HK-2 (cell line): Measurements from ENCODE around the gene EVPLL.
"Not testable (repeated sequence)": the region's sequence is repeated elsewhere in the genome, so short reads cannot be mapped to it uniquely, and the experiment has no call there.

Experiments
- DNase-seq: peaks from one replicate; pipeline ENCODE4 v3.0.0-alpha.2; 2018; ENCODE audit not compliant: unreplicated experiment

Gene EVPLL

DNA sequence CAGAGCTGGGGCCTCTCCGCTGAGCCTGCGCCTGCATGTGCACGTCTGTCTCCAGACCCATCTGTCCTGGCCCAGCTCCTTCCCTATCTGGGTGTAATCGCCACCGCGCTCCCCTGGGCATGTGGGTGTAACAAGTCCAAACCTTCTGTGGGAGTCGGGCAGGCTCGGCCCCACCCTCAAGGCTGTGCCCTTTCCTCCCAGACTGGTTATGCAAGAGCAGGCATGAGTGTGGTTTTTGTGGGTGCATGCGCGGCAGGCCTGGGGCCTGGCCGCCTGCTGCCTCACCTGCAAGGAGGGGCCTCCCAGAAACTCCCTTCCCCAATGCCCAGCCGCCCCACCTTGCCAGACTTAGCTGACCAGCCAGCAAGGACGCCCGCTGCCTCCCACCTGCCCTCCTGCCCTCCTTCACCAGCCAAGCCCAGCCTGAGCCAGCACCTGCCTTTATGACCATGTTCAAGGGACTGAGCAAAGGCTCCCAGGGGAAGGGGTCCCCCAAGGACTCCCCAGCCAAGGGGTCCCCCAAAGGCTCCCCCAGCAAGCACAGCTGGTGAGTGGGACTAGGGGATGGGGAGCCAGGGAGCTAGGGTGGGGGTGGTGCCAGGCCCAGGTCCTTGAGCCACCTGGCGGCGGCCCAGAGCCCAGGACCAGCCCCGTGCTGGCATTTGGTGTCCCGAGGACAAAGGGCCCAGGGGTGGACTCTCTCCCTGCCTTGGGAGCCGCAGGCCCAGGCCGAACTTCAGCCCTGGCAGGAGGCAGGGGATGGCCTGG is at the start of gene EVPLL:
TSS of gene EVPLL (plus strand) at position 342 of the 768 bp plus-strand sequence. CDS start 3,160 bp downstream, outside the sequence.
- peak; percentile 54 for DNase-seq

DNA sequence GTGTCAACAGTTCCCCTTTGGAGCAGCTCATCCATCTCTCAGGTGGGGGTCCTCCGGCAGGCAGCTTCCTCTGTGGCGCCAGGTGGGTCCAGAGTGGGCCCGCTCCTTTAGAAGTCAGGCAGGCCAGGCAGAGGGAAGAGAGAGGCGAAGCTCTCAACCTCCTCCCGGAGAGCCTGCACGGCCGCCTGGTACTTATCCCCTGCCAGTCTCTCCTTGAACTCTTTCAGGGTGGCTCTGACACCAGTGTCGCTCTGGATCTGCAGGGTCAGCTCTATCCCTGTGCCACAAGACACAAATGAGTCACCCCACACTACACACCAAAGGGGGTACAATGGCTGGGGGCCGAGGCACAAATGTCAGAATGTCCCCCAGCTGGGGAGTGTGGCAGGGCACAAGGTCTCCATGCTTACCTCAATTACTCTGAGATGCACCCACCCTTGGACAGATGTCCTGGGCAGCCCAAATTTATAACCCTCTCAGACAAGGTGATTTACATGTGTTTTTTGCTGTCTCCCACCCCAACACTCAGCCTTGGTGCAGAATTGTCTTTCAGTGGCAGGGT is 48.9 kb upstream of the EVPLL start:
- no peak for DNase-seq

DNA sequence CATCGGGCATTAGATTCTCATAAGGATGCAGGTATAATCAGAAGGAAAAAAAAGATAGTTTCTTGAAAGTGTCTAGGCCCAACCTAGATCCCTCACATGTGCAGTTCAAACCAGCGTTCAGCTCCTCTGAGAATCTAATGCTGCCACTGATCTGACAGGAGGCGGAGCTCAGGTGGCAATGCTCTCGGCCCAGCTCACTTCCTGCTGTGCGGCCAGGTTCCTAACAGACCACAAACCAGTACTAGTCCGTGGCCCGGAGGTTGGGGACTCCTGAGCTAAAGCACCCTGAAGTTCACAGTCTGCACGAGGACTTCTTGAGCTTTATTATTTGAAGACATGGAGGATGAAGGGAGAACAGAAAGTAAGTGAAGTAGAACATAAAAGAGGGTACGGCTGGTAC is 45.7 kb upstream of the EVPLL start:
- DNase-seq, result no peak

DNA sequence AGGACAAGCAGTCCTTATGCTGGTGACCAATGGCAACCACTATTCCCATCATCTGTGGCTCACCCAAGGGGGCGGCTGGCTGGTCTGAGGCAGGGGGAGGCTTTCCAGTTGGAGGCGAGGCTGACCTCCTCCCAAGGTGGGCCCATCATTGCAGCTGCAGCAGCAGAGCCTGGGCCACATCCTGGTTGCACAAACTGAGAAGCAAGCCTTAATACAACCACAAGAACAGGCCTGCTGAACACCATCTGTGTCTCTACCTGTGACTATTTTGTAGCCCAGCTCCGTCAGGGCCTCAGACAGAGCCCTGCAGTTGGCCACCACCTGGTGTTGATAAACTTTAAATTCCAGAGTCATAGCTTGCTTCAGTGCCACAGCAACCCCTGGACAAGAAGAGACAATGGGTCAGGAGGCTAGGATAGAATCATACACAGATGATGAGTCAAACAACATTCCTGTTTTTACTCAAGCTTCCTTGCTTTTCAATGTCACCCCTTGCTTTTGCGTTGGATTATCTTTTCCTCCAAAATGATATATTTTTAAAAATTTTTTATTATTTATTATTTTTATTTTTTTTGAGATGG is 44.6 kb upstream of the EVPLL start:
- no peak for DNase-seq

DNA sequence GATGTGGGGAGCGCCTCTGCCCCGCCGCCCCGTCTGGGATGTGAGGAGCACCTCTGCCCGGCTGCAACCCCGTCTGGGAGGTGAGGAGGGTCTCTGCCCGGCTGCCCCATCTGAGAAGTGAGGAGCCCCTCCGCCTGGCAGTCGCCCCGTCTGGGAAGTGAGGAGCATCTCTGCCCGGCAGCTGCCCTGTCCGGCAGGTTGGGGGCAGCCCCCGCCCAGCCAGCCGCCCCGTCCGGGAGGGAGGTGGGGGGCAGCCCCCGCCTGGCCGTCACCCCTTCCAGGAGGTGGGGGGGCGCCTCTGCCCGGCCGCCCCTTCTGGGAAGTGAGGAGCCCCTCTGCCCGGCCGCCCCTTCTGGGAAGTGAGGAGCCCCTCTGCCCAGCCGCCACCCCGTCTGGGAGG is 39.4 kb upstream of the EVPLL start:
- DNase-seq, result not testable (repeated sequence)

DNA sequence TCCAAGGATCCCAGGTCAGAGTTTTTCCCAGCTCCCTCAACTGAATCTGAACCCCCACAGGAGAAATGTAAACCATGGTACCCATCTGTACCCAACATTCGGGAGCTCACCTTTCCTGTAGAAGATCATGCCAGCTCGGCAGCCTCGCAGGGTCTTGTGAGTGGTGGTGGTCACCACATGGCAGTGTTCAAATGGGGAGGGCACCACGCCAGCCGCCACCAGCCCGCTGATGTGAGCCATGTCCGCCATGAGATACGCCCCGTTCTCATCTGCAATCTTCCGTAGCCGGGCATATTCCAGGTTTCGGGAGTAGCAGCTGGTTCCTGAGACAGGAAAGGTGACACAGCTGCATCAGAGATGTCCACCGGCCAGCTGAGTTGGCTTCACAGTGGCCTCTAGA is 37.6 kb upstream of the EVPLL start:
- no peak for DNase-seq

DNA sequence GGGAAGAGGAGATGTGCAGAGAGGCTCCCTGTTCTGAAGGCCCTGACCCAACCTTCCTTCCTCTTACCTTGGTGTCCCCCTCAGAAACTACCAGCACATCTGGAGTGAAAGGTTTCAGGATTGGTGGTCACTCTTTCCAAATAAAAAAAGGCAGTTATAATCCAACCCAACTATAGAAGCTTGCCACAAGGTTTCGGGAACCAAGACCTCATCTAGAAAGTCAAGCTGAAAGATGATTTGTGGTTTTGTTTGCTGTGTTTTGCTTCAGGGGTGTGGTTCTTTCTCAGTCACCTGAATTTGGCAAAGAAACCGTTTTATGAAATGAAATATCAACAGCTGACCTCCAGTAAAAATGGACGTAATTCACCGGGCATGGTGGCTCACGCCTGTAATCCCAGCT is 33.6 kb upstream of the EVPLL start:
- DNase-seq, result no peak

DNA sequence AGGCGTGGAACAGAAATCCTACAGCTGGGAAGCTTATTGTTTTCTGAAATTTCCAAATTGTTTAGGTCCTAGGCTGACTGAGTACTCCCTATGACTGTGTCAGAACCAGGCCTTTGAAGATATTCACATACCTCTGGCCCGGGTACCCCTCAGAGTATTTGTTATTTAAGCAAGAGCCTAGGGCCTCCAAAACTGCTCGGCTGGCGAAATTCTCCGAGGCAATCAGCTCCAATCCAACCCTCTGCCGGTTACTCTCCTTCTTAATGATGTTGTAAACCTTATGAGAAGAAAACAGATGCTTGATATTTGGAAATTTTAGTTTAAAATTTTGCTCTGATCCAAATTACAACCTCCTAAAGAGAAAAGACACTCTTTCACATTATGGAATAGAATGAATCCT is 24.0 kb upstream of the EVPLL start:
- DNase-seq, result no peak

DNA sequence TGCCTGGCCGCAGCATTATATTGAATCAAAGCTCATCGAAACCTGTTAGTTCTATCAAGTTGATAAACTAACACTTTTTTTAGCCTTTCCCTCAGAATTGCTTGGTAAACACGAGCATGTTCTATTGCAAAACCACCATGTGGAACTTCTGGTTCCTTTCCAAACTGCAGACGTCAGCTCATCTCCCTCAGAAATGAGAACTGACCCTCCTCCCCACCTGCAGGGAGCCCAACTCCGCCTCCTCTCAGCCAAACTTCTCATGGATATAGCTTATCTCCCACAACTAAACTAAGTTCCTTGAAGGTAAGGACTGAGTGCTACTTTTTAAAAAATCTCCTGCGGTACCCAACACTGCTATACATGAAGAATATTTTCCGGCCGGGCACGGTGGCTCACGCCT is 21.0 kb upstream of the EVPLL start:
- no peak for DNase-seq

DNA sequence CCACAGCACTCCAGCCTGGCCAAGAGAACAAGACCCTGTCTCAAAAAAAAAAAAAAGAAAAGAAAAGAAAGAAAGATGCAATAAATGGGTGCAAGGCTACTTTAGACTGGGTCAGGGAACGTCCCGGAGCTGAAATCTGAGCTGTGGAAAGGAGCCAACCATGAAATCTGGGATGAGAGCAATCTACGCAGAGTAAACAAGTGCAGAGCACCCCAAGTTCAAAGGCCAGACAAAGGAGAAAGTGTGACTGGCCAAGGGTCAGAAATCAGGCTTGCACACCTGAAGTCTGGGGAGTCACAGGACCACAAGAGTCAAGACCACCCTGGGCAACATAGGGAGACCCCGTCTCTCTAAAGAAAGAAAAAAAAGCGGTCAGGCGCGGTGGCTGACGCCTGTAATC is 17.1 kb upstream of the EVPLL start:
- no peak for DNase-seq

DNA sequence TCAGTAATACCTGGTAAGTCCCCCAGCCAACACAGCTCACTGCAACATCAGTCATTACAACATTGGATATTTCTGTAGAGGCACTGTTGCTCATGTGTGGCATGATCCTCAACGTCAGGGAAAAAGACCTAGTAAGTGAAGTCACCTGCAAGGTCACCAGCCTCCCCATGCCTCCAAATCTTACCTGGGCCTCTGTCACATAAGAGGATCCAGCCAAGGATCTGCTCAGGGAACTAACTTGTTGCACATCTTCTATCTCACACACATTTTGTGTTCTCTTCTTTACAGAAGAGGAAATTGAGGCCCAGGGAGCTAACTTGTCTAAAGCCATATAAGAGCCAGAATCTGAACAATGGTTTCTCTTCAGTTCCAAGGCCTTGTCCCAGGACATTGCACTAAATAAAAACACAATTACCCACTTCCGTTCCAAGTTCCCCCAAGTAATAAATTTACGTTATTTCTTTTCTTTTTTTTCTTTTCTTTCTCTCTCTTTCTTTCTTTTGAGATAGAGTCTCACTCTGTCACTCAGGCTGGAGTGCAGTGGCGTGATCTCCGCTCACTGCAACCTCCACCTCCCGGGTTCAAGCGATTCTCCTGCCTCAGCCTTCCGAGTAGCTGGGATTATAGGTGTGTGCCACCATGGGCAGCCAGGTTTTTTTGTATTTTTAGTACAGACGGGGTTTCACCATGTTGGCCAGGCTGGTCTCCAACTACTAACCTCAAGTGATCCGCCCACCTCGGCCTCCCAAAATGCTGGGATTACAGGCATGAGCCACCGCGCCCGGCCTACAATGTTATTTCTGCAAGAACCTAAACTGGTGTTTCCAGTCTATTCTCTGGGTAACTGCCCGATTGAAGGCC is 15.5 kb upstream of the EVPLL start:
- DNase-seq, result no peak

DNA sequence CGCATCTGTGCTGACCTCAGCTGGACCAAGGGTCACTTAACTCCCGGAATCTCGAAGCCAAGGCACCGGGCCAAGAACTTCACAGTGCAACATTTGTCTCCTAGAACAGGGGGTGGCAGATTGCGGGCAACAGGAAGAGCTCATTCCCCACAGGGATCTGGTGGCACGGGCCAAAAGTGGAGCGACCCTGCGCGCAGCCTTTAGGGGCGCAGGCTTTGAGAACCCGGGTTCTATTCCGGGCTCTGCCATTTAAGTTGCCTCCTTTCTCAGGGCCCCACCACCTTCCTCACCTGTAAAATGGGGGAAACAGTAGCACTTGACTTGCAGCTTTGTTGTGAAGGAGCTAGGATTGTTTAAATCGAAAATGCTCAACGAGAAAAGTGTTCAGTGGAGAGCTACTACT is 14.9 kb upstream of the EVPLL start:
- DNase-seq, result peak; percentile 58

DNA sequence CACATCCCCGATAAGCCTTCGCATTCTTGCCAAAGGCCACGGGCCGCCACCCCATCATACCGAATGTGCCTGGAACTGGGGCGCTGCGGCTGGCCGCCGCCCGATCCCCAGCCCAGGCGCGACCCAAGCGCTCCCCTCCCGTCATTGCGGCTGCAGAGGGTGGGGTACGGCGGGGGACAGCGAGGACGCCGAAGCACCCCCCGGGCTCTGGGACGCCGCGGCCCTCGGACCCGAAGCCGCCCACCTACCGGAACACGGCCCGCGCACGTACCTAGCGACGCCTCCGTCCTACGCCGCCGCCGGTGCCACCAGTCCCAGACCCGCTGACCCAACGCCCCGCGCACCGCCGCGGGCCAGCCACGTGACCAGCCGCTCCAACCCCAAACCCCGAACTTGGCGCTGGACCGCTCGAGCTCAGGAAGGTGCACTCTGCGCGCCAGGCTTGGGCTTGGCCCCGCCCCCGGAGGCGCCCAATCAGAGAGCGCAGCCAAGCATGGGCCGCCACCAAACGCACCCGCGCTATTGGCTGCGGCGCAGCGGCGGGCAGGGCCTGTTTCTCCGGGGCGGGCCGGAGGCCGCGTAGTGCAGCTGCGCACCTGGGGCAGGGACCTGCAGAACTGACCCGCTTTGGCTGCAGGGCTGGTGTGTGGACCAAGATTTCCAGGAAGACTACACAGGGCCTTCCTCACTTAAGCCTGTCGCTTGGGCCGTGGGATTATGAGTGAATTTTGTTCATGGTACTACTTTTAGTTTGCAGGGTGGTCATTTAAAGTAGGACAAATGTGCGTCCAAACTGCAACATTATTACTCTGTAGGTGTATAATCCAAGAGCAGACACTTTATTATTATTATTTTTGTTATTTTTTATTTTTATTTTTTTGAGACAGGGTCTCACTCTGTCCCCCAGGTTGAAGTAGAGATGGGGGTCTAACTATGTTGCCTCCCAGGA is 14.2 kb upstream of the EVPLL start, which contains the start of gene SHMT1:
TSS of gene SHMT1 (minus strand) at position 450 of the 949 bp plus-strand sequence. CDS start 7,569 bp downstream, outside the sequence.
- peak; percentile 96 for DNase-seq

DNA sequence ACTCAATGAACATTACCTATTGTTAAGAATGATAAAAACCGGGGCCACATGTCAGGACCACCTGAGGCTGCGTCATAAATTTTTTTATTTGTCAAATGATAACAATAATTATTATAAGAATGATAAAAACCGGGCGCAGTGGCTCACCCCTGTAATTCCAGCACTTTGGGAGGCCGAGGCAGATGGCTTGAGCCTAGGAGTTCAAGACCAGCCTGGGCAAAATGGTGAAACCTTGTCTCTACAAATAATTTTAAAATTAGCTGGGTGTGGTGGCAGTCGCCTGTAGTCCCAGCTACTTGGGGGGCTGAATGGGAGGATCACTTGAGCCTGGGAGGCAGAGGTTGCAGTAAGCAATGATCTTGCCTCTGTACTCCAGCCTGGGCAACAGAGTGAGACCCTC is 13.4 kb upstream of the EVPLL start:
- DNase-seq, result no peak

DNA sequence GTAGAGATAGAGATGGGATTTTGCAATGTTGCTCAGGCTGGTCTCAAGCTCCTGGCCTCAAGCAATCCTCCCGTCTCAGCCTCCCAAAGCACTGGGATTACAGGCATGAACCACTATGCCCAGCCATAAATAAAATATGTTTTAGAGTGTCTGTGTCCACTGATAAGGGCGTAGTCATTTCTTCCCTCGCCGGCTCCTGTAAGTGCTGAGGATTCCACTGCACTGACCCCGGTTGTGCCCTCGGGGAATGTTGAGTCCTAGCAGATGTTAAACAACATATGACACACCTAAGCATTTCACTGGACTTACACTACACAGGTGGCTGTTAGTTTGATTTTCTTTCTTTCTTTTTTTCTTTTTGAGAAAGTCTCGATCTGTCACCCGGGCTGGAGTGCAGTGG is 8.6 kb upstream of the EVPLL start:
- DNase-seq, result no peak

DNA sequence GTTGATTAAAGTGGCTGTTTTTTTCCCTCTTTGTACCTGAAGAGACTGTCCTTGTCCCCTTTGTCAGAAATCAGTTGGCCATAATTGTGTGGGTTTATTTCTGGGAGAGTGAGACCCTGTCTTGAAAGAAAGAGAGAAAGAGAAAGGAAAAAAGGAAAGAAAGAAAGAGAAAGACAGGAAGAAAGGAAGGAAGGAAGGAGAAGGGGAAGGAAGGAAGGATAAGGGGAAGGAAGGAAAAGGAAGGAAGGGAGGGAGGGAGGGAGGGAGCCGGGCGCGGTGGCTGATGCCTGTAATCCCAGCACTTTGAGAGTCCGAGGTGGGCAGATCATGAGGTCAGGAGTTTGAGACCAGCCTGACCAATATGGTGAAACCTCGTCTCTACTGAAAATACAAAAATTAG is 6.8 kb upstream of the EVPLL start:
- no peak for DNase-seq

DNA sequence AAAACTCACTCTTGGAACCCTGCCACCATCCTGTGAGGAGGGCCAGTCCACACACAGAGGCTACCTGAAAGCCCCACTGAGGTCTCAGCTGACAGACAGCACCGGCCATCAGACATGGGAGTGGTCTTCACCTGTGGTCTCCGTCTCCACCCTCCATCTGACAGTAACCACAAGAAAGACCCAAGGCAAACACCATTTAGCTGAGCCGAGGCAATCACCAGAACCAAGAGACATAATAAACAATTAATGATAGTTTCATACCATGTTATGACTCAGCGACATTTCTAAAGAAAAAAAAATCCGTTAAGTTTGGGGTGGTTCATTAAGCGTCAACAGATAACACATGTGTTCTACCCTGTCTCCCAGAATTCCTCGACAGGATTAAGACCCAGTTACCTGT is 6.1 kb upstream of the EVPLL start:
- DNase-seq, result no peak

DNA sequence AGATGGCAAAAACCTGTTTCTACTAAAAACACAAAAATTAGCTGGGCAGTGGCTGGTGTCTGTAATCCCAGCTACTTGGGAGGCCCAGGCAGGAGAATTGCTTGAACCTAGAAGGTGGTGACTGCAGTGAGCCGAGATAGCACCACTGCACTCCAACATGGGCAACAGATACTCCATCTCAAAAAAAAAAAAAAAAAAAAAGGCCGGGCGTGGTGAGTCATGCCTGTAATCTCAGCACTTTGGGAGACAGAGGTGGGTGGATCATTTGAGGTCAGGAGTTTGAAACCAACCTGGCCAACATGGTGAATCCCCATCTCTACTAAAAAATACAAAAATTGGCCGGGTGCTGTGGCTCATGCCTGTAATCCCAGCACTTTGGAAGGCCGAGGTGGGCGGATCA is 4.4 kb upstream of the EVPLL start:
- not testable (repeated sequence) for DNase-seq

DNA sequence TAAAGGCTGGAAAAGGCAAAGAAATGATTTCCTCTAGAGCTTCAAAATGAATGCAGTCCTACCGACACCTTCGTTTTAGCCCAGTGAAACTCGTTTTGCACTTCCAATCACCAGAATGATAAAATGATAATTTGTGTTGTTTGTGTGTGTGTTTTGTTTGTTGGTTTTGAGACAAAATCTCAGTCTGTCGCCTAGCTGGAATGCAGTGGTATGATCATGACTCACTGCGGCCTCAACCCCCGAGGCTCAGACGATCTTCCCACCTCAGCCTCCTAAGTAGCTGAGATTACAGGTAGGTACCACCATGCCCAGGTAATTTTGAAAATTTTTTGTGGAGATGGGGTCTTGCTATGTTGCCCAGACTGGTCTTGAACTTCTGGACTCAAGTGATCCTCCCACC is 3.4 kb upstream of the EVPLL start:
- no peak for DNase-seq

DNA sequence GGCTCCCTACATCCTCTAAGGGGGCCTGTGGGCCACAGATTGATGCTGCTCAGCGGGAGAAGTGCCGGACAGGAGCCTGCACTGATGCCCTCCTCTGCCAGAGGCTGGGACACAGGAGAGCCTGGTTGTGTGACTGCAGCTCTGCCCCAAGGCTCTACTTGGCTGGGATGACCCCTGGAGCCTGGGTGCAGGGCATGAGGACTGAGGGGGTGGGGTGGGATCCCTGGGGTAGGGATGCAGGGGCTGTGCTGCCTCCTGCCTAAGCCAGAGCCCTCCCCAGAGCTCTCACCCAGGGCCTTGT is 577 bp downstream of the EVPLL start:
- DNase-seq, result no peak

DNA sequence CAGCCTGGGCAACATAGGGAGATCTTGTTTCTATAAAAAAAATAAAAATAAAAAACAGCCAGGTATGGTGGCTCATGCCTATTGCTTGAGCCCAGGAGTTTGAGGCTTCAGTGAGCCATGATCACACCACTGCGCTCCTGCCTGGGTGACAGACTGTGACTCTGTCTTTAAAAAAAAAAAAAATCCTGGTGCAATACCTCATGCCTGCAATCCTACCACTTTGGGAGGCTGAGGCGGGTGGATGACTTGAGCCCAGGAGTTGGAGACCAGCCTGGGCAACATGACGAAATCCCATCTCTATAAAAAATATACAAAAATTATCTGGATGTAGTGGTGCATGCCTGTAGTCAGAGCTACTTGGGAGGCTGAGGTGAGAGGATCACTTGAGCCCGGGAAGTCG is 1.0 kb downstream of the EVPLL start:
- not testable (repeated sequence) for DNase-seq
